HepG2 (cell line): ENCODE measurements around the gene KIF7. TPM values are rescaled to one million over a fixed set of nuclear protein-coding genes. Genes with fewer than 3 reads are reported as not detected.

Experiments used
- ATAC-seq: fragments of 200-7000 bp; cut with Tn5 transposase; 3 replicates; pipeline ENCODE4 v1.9.1; 2020; ENCODE audit warnings: mild to moderate bottlenecking, moderate library complexity
- BruUV-seq: library from RNA; stranded (reverse); fragments of 400-500 nt; replicated peaks from 2 replicates; lab custom pipeline; 2021; lab: Mats Ljungman, UMichigan
- CTCF ChIA-PET: fragments of 300-600 bp; formaldehyde crosslinking; extraction: SDS; loops from one replicate; lab custom pipeline; 2021; ENCODE audit warnings: low total read pairs, inconsistent platforms, low intra/inter-chr PET ratio; lab: Yijun Ruan, JAX
- POLR2A ChIA-PET: fragments of 350-600 bp; sonication (Branson Sonifier 250); formaldehyde crosslinking; loops from one replicate; lab custom pipeline; 2020; ENCODE audit warnings: antibody characterized with exemption, inconsistent platforms; lab: Yijun Ruan, JAX
- DNase-seq: peaks from one replicate; pipeline ENCODE4 v3.0.0-alpha.2; 2015; ENCODE audit warnings: low spot score
- FAIRE-seq: peaks from 3 replicates; lab custom pipeline; 2011; peaks lifted over from hg19 to GRCh38; lab: Jason Lieb, UNC
- H2AFZ ChIP-seq: one replicate; pipeline ENCODE4 v1.6.1; 2011; ENCODE audit warnings: low read length, inconsistent platforms
- H3K27ac ChIP-seq: fragments of 300-600 bp; 3 replicates; pipeline ENCODE4 v1.8.0; 2011; ENCODE audit warnings: mixed run types, mild to moderate bottlenecking, mixed read lengths, low read length, inconsistent platforms; ENCODE audit not compliant: insufficient read depth; ENCODE audit errors: extremely low read length
- H3K27me3 ChIP-seq, 2 experiments: fragments of 200-600 bp in 1 of 2; 2 replicates in 1 of 2; 3 replicates in 1 of 2; pipeline versions ENCODE4 v1.6.0 to v1.8.0; 2011; ENCODE audit warnings: low read length in 2 of 2, mild to moderate bottlenecking in 2 of 2, moderate library complexity in 2 of 2, inconsistent platforms in 1 of 2; ENCODE audit not compliant: insufficient read depth in 2 of 2, control insufficient read depth in 1 of 2
- H3K36me3 ChIP-seq, 2 experiments: fragments of 200-600 bp in 1 of 2; replicated peaks in 1 of 2; 2 replicates in 1 of 2; 3 replicates in 1 of 2; pipeline versions ENCODE4 v1.5.1 to v1.8.0; 2011; ENCODE audit warnings: low read length in 2 of 2, inconsistent platforms in 1 of 2; ENCODE audit not compliant: insufficient read depth in 2 of 2, control insufficient read depth in 1 of 2
- H3K4me1 ChIP-seq: 2 replicates; pipeline ENCODE4 v1.5.1; 2012; ENCODE audit warnings: low read length, inconsistent platforms; ENCODE audit not compliant: insufficient read depth
- H3K4me2 ChIP-seq: 2 replicates; pipeline ENCODE4 v1.6.0; 2011; ENCODE audit warnings: low read depth, low read length, inconsistent platforms
- H3K4me3 ChIP-seq, 3 experiments: fragments of 200-600 bp in 1 of 3; sonication (generic), shearing (Covaris generic) in 1 of 3; replicated peaks in 1 of 3; 2 replicates each; pipeline ENCODE4 v1.5.1; 2011 to 2016; ENCODE audit warnings: low read length in 3 of 3, inconsistent platforms in 2 of 3, low read depth in 2 of 3, mild to moderate bottlenecking in 2 of 3, control low read depth in 1 of 3, mixed read lengths in 1 of 3; ENCODE audit not compliant: insufficient read depth in 1 of 3
- H3K79me2 ChIP-seq: one replicate; pipeline ENCODE4 v1.6.1; 2011; ENCODE audit warnings: low read length, inconsistent platforms; ENCODE audit not compliant: insufficient read depth
- H3K9ac ChIP-seq: 2 replicates; pipeline ENCODE4 v1.6.0; 2011; ENCODE audit warnings: mild to moderate bottlenecking, low read depth, low read length, inconsistent platforms; ENCODE audit not compliant: insufficient read depth
- H3K9me3 ChIP-seq: 2 replicates; pipeline ENCODE4 v1.5.1; 2012; ENCODE audit warnings: mild to moderate bottlenecking, low read length
- H4K20me1 ChIP-seq: 2 replicates; pipeline ENCODE4 v1.6.0; 2011; ENCODE audit warnings: inconsistent platforms, mild to moderate bottlenecking, low read length, moderate library complexity; ENCODE audit not compliant: insufficient read depth
- BCL6 ChIP-seq: IDR thresholded peaks from 2 replicates; pipeline ENCODE4 v1.6.1; 2016; ENCODE audit warnings: missing genetic modification reagents, missing compliant biosample characterization
- HOXA9 ChIP-seq: sonication (generic); formaldehyde crosslinking; IDR thresholded peaks from 2 replicates; pipeline ENCODE4 v1.8.1; 2022; ENCODE audit warnings: missing genetic modification reagents, mild to moderate bottlenecking, moderate library complexity, borderline replicate concordance
- KMT2B ChIP-seq: IDR thresholded peaks from 2 replicates; pipeline ENCODE4 v1.6.1; 2016; ENCODE audit warnings: missing genetic modification reagents, missing compliant biosample characterization
- SP140L ChIP-seq: sonication (generic); formaldehyde crosslinking; IDR thresholded peaks from 2 replicates; pipeline ENCODE4 v1.4.0; 2020; ENCODE audit warnings: missing genetic modification reagents, borderline replicate concordance
- ZNF136 ChIP-seq: sonication (generic); formaldehyde crosslinking; IDR thresholded peaks from 2 replicates; pipeline ENCODE4 v1.8.1; 2022; ENCODE audit warnings: low read depth, mild to moderate bottlenecking, moderate library complexity, missing genetic modification reagents
- ZNF879 ChIP-seq: sonication (generic); formaldehyde crosslinking; IDR thresholded peaks from 2 replicates; pipeline ENCODE4 v1.8.1; 2023; ENCODE audit warnings: missing genetic modification reagents
- WGBS: methylation state at CpG from one replicate; pipeline ENCODE4 v1.1.6; 2017; ENCODE audit warnings: low lambda C conversion rate; 5-methylcytosine and 5-hydroxymethylcytosine counted together
- in situ Hi-C: cut with HindIII; loops from 2 replicates; pipeline ENCODE4 v1.10.0; 2017; ENCODE audit warnings: low pct_unique_long_range_greater_than_20kb; ENCODE audit not compliant: extremely low pct_ligation_motif_present
- intact Hi-C: fragments of 100-400 bp; cut with micrococcal nuclease; formaldehyde crosslinking; loops from one replicate; pipeline ENCODE4 v1.10.0; 2022; ENCODE audit not compliant: unreplicated experiment
- polyA plus RNA-seq, 8 experiments: library from polyadenylated mRNA; depleted of rRNA in 3 of 8; stranded (reverse) in 7 of 8; unstranded in 1 of 8; fragments of >200 nt; fragmentation: Illumina TruSeq in 4 of 8; extraction: Trizol in 4 of 8; gene quantifications; 2 replicates each; pipeline versions ENCODE4 v1.2.1 to v1.2.3, GENCODE V29; 2011 to 2016; ENCODE audit warnings: low read depth in 4 of 8, missing spikeins in 1 of 8, mixed read lengths in 1 of 8; ENCODE audit not compliant: insufficient read depth in 1 of 8
- total RNA-seq, 5 experiments: library from RNA; depleted of rRNA; stranded (reverse); fragments of >200 nt; fragmentation: Illumina TruSeq; extraction: Trizol; gene quantifications; 2 replicates each; pipeline ENCODE4 v1.2.3, GENCODE V29; 2016; ENCODE audit warnings: low read depth in 1 of 5
- TF ChIP-seq, protein P1 (sequence below): sonication (generic); formaldehyde crosslinking; IDR thresholded peaks from 2 replicates; pipeline ENCODE4 v1.4.0; 2020; ENCODE audit warnings: missing genetic modification reagents, borderline replicate concordance
- TF ChIP-seq, protein P2 (sequence below), 2 experiments: sonication (generic) in 1 of 2; formaldehyde crosslinking in 1 of 2; IDR thresholded peaks; 2 replicates each; pipeline versions ENCODE4 v1.4.0 to v1.6.1; 2016 to 2020; ENCODE audit warnings: borderline replicate concordance in 1 of 2, low read depth in 1 of 2, mild to moderate bottlenecking in 1 of 2, missing genetic modification reagents in 1 of 2
- TF ChIP-seq, protein P3 (sequence below): IDR thresholded peaks from 2 replicates; pipeline ENCODE4 v1.6.1; 2016; ENCODE audit warnings: missing genetic modification reagents, missing compliant biosample characterization
- TF ChIP-seq, protein P4 (sequence below): sonication (generic); formaldehyde crosslinking; IDR thresholded peaks from 2 replicates; pipeline ENCODE4 v1.4.0; 2020; ENCODE audit warnings: missing genetic modification reagents
- TF ChIP-seq, protein P5 (sequence below): IDR thresholded peaks from 2 replicates; pipeline ENCODE4 v1.6.1; 2018; ENCODE audit warnings: missing genetic modification reagents

KIF7 gene
- total and polyA plus RNA-seq, 2 of the 13 experiments (the other 11 are each of a cell fraction or from before 2014, with no cell fraction given): 1.5 to 6.2 TPM

DNA sequence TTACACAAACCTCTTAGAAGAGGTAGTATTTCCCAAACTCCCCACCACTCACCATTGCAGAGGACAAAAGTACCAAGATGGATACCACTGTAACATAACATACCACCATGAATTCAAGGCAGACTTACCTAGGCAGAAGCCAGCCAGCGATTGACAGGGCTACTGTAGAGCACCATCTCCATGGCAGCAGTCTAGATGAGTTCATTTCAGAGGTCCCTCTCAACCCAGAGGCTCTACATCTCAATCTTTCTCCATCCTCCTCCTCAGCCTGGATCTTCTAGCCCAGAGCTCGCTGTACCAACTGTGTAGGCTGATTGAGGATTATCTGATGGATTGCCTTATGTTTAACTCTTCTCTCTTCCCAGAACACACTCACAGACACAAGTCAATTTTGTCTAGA, 25.9 kb upstream of the KIF7 start:
- ATAC-seq (peak; percentile 18), DNase-seq (no peak), FAIRE-seq (no peak)
- no peak overlapping the region for H2AFZ ChIP-seq
- H3K79me2 ChIP-seq: no peaks in the 10 kb centered on the region
- peak overlapping the region in 1 of 3 experiments; percentile 4; a peak in 1 of 6 replicates for H3K4me3 ChIP-seq
- POLR2A ChIA-PET: interaction anchor here (0.9 kb wide), 2 partner anchors 34 to 322 kb away, joined by 3 to 5 read pairs; no protein-coding TSS in a partner anchor
- peak overlapping the region; percentile 85 for H3K27ac ChIP-seq
- no peaks in the 10 kb centered on the region for H4K20me1 ChIP-seq
- peaks cover 36% of the 10 kb centered on the region for H3K4me1 ChIP-seq
- H3K27me3 ChIP-seq: no peaks in the 10 kb centered on the region
- no peaks in the 10 kb centered on the region; a peak in 2 of 5 replicates for H3K36me3 ChIP-seq
- CTCF ChIA-PET: no interaction called here
- H3K4me2 ChIP-seq: peak overlapping the region; percentile 46
- WGBS: 86% methylated on average over 2 of the region's 2 CpGs
- no peaks in the 10 kb centered on the region for H3K9me3 ChIP-seq
- intact Hi-C loops (no loop called here), in situ Hi-C loops (no loop called here)
- no peak overlapping the region for H3K9ac ChIP-seq
- no TSS peak for BruUV-seq
- TF ChIP-seq HOXA9: no peak
- no peak for TF ChIP-seq BCL6
- no peak for TF ChIP-seq KMT2B (CRISPR knock-in tag)
- TF ChIP-seq ZNF879 (CRISPR knock-in tag): no peak
- no peak for TF ChIP-seq SP140L (CRISPR knock-in tag)
- TF ChIP-seq, protein P1, sequence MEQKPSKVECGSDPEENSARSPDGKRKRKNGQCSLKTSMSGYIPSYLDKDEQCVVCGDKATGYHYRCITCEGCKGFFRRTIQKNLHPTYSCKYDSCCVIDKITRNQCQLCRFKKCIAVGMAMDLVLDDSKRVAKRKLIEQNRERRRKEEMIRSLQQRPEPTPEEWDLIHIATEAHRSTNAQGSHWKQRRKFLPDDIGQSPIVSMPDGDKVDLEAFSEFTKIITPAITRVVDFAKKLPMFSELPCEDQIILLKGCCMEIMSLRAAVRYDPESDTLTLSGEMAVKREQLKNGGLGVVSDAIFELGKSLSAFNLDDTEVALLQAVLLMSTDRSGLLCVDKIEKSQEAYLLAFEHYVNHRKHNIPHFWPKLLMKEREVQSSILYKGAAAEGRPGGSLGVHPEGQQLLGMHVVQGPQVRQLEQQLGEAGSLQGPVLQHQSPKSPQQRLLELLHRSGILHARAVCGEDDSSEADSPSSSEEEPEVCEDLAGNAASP (CRISPR knock-in tag): no peak
- TF ChIP-seq, protein P2, sequence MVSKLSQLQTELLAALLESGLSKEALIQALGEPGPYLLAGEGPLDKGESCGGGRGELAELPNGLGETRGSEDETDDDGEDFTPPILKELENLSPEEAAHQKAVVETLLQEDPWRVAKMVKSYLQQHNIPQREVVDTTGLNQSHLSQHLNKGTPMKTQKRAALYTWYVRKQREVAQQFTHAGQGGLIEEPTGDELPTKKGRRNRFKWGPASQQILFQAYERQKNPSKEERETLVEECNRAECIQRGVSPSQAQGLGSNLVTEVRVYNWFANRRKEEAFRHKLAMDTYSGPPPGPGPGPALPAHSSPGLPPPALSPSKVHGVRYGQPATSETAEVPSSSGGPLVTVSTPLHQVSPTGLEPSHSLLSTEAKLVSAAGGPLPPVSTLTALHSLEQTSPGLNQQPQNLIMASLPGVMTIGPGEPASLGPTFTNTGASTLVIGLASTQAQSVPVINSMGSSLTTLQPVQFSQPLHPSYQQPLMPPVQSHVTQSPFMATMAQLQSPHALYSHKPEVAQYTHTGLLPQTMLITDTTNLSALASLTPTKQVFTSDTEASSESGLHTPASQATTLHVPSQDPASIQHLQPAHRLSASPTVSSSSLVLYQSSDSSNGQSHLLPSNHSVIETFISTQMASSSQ (IDR thresholded peaks at IDR 0.05; ENCODE audit: low read depth): no peak
- TF ChIP-seq, protein P2 (CRISPR knock-in tag; IDR thresholded peaks at IDR 0.05; ENCODE audit: borderline replicate concordance): no peak
- TF ChIP-seq, protein P3, sequence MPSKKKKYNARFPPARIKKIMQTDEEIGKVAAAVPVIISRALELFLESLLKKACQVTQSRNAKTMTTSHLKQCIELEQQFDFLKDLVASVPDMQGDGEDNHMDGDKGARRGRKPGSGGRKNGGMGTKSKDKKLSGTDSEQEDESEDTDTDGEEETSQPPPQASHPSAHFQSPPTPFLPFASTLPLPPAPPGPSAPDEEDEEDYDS (CRISPR knock-in tag): no peak
- TF ChIP-seq, protein P4, sequence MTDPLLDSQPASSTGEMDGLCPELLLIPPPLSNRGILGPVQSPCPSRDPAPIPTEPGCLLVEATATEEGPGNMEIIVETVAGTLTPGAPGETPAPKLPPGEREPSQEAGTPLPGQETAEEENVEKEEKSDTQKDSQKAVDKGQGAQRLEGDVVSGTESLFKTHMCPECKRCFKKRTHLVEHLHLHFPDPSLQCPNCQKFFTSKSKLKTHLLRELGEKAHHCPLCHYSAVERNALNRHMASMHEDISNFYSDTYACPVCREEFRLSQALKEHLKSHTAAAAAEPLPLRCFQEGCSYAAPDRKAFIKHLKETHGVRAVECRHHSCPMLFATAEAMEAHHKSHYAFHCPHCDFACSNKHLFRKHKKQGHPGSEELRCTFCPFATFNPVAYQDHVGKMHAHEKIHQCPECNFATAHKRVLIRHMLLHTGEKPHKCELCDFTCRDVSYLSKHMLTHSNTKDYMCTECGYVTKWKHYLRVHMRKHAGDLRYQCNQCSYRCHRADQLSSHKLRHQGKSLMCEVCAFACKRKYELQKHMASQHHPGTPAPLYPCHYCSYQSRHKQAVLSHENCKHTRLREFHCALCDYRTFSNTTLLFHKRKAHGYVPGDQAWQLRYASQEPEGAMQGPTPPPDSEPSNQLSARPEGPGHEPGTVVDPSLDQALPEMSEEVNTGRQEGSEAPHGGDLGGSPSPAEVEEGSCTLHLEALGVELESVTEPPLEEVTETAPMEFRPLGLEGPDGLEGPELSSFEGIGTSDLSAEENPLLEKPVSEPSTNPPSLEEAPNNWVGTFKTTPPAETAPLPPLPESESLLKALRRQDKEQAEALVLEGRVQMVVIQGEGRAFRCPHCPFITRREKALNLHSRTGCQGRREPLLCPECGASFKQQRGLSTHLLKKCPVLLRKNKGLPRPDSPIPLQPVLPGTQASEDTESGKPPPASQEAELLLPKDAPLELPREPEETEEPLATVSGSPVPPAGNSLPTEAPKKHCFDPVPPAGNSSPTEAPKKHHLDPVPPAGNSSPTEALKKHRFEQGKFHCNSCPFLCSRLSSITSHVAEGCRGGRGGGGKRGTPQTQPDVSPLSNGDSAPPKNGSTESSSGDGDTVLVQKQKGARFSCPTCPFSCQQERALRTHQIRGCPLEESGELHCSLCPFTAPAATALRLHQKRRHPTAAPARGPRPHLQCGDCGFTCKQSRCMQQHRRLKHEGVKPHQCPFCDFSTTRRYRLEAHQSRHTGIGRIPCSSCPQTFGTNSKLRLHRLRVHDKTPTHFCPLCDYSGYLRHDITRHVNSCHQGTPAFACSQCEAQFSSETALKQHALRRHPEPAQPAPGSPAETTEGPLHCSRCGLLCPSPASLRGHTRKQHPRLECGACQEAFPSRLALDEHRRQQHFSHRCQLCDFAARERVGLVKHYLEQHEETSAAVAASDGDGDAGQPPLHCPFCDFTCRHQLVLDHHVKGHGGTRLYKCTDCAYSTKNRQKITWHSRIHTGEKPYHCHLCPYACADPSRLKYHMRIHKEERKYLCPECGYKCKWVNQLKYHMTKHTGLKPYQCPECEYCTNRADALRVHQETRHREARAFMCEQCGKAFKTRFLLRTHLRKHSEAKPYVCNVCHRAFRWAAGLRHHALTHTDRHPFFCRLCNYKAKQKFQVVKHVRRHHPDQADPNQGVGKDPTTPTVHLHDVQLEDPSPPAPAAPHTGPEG (CRISPR knock-in tag): no peak
- no peak for TF ChIP-seq ZNF136 (CRISPR knock-in tag)
- TF ChIP-seq, protein P5, sequence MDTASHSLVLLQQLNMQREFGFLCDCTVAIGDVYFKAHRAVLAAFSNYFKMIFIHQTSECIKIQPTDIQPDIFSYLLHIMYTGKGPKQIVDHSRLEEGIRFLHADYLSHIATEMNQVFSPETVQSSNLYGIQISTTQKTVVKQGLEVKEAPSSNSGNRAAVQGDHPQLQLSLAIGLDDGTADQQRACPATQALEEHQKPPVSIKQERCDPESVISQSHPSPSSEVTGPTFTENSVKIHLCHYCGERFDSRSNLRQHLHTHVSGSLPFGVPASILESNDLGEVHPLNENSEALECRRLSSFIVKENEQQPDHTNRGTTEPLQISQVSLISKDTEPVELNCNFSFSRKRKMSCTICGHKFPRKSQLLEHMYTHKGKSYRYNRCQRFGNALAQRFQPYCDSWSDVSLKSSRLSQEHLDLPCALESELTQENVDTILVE (CRISPR knock-in tag): no peak
